Measurements from ENCODE around the gene HYOU1. TPM values are rescaled to one million over a fixed set of nuclear protein-coding genes. Genes with fewer than 3 reads are reported as not detected.

The HYOU1 gene
- total and polyA plus RNA-seq, 2 of the 8 experiments (the other 6 are each of a cell fraction or from before 2014, with no cell fraction given) = 239 to 295 TPM

- no peak for TF ChIP-seq TCF12 (IDR thresholded peaks at IDR 0.05; ENCODE audit: low read depth, low read length)
- TF ChIP-seq RNF2 (IDR thresholded peaks at IDR 0.05; ENCODE audit: borderline replicate concordance, low read depth, low read length, missing control alignments, poor library complexity, severe bottlenecking) = no peak
- TF ChIP-seq CHD2 (IDR thresholded peaks at IDR 0.05; ENCODE audit: low read length) = no peak
- no peak for TF ChIP-seq CEBPB (IDR thresholded peaks at IDR 0.05; ENCODE audit: low read depth, low read length)
- TF ChIP-seq CBX8 (IDR thresholded peaks at IDR 0.05; ENCODE audit: borderline replicate concordance, low read depth, low read length) = no peak
- TF ChIP-seq POLR2A (IDR thresholded peaks at IDR 0.05; ENCODE audit: control extremely low read depth in 1 of 2, low read depth in 2 of 2, low read length in 2 of 2) = no peak
- TF ChIP-seq NRF1 (IDR thresholded peaks at IDR 0.05; ENCODE audit: low read depth, low read length) = no peak
- TF ChIP-seq BRCA1 (IDR thresholded peaks at IDR 0.05; ENCODE audit: low read depth, low read length) = no peak
- TF ChIP-seq KDM4A (IDR thresholded peaks at IDR 0.05; ENCODE audit: low read depth, low read length, severe bottlenecking) = no peak
- no peak for TF ChIP-seq MAFK (IDR thresholded peaks at IDR 0.05; ENCODE audit: low read depth, low read length)
Observed at GRCh38 chr11:119019996-119020395, 37.0 kb downstream of the HYOU1 start (continued).

All from H1 (cell line).